TTC549 (cell line): Measurements from ENCODE around the gene TLE1.

Source experiments
- FAIRE-seq: peaks from 2 replicates; lab custom pipeline; 2012; peaks lifted over from hg19 to GRCh38; lab: Jason Lieb, UNC

Gene TLE1

GRCh38 chr9:81573415-81574321, 115.7 kb downstream of the TLE1 start:
- no peak for FAIRE-seq

DNA sequence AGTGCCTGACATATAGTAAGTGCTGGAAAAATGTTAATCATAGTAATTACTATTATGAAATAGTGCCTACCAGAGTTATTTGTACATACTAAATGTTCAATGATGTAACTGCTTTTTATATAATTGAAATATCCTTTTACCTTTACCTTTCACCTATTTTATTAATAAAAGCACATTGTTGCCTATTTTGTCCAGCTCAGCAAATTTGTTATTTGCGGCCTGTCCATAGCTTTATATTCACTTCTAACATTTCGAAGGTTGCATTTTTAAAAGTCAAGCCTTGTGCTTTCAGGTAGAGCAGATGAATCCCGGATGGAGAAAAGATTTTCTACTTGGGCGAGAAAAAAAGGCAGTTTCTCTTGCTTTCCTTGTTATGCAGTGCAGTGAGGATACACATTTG, 119.3 kb downstream of the TLE1 start:
- FAIRE-seq = no peak

DNA sequence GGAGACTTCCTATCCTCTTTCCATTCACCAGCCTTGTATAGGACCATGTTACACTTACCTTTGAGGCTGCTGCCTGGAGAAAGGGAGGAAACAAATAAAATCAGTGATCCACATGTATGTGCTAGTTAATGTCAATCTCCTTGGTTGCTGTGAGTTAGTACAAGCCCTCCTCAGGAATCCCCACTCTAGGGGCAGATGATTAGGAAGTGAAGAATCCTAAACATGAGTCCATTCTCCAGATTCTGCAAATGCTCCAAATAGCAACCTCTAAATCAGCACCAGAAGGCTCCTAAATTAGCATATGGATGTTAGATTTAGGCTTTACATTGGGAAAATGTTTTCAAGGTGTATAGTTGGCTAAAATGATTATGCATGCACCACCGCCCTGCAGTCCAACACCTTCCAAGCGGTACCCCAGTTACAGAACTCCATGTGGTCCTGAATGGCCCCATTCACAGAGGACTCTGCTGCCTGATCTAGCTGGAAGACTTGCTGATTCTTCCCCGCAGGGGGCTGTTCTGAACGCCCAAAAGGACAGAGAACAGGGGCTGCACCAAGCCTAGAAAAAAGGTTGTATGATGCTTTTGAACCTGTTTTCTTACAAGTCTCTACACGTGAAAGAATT, 123.2 kb downstream of the TLE1 start:
- no peak for FAIRE-seq

- FAIRE-seq = no peak
These were observed 123.7 kb downstream of the TLE1 start for GRCh38 chr9:81565609-81566008.

DNA sequence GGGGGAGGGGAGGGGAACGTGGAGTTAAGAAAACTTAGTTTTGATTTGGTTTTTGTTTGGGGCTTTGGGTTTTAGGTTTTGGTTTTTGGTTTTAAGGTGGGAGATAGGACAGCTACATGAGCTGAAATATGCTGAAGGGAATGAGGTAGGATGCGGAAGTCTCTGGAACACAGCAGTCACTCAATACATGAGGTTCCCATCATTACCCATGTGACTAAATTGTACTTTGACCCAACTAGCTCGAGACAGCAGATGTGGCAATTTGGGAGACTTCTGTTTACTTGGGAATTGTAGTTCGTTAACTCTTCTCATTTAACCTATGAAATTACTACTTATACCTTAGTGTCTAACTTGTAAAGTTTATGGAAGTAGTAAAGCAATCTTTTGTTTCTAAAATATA, 124.2 kb downstream of the TLE1 start:
- FAIRE-seq = no peak

DNA sequence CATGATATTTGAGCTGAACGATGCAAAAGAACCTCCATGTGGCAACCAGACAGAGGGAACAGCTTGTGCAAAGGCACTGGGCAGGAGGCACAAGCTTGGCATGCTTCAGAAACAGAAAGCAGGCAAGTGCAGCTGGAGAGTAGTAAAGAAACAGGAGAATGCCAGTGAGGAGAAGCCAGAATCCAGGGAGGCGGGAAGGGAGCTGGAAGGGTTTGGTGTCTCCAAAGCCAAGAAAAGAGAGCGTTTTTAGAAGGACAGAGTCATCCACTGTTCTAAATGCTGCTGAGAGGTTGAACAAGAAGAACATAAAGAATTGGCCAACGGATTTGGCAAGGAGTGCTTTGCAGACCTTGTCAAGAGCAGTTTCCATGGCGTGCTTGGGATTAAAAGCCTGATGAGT, 124.7 kb downstream of the TLE1 start:
- FAIRE-seq = no peak

DNA sequence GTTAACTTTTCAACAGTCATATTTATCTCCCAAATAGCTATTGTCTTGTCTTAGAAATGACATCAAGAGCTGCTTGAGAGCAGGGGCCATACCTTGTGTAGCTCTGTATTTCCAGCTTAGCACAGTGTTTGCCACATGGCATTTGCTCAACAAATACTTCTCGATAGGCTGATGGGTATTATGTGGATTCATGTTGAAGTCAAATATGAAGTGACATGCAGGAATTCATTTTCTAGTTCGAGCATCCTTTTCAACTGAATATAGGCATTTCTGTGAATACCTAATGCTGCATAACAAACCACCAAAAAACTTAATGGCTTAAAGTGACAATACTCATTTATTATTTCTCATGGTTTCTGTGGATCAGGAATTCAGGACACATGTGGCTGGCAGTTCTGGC, 125.6 kb downstream of the TLE1 start:
- no peak for FAIRE-seq

DNA sequence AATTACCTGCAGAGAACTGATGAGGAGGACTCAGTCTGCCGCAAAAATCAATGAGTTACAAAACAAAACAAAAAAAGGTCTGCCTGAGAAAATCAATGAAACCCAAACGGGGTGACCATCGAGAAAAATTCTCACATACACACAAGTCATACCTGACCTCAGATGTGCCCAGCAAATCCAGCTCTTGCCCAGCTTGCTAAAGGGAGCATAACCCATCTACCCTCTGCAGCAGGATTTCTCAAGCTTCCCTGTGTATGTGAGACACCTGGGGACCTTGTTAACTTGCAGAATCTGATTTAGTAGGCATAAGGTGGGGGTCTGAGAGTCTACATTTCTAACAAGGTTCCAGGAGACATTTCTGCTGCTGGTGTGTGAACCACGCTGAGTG, 126.3 kb downstream of the TLE1 start:
- no peak for FAIRE-seq

GRCh38 chr9:81562231-81563019, 126.9 kb downstream of the TLE1 start:
- FAIRE-seq = no peak

DNA sequence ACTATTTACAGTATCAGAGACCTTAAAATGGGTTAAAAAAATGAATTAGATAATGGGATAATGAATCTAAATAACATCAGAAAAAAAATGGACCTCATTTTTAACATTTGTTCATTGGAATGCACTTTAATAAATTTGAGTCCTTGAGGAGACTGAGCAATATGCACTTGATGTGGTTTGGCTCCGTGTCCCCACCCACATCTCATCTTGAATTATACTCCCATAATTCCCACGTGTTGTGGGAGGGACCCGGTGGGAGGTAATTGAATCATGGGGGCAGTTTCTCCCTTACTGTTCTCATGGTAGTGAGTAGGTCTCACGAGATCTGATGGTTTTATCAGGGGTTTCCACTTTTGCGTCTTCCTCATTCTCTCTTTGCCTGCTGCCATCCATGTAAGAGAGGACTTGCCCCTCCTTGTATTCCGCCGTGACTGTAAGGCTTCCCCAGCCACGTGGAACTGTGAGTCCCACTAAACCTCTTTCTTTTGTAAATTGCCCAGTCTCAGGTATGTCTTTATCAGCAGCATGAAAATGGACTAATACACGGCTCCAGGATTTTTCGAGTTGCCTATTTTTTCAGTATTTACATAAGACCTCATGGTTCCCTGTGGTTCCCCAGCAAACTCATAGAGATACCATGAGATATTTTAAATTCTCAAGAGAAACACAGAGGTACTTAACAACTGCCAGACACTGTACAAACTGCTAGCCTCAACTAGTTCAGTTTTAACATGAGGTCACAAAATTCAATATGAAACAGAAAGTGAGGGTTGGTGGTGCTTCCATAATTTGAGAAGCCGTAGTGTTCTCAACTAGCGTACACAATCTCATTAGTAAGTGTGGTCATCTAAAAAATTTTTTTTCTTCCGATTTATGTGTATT, 128.3 kb downstream of the TLE1 start:
- no peak for FAIRE-seq

GRCh38 chr9:81559709-81560108, 129.6 kb downstream of the TLE1 start:
- FAIRE-seq = no peak

DNA sequence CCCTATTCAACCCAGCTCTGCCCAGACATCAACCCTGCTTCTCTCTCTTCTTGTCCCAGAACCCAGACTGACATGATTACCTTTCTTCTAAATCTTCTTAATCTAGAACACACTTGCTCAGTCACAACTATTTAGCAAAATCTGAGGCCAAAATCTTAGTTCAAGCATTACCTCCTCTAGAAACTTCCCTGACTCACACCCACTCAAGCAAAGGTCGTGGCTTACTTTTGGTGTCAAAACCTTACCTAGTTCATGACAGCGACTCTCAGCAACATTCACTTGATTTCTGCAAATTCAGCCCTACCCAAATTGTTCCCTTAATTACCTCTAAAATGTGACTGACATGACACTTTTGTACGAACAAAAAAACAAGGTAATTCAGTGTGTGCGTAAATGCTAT, 130.2 kb downstream of the TLE1 start:
- no peak for FAIRE-seq

DNA sequence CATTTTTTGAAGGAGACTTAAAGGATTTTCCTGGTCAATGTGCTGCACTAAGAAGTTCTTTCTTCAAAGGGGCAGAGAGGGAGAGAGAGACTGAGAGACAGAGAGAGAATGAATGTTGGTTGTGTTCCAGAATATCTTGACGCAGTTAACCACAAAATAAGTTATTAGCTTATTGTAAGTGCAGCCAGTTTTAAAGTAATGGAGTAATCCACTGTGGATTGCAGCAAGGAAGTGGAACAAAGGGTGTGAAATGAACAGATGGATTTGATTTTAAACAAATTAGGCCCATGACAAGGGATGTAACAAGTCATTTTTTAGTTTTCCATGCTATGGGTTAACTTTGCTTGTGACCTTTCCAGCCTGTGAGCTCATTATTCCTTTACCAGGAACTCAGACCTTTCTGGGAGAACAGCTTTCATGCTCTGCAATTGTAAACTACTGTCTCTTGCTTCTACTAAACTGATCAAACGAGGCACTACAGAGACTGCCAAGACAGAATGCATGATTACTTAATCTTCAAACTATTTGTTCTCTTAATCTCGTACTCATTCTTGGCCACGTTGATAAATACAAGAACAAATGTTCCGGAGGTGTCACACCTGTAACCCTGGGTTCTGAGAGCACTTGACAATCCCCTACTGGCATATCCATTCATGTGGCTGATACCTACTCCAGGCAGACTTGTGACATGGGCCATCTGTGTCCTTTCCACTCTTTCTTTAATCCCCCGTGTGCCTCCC, 131.1 kb downstream of the TLE1 start:
- no peak for FAIRE-seq

DNA sequence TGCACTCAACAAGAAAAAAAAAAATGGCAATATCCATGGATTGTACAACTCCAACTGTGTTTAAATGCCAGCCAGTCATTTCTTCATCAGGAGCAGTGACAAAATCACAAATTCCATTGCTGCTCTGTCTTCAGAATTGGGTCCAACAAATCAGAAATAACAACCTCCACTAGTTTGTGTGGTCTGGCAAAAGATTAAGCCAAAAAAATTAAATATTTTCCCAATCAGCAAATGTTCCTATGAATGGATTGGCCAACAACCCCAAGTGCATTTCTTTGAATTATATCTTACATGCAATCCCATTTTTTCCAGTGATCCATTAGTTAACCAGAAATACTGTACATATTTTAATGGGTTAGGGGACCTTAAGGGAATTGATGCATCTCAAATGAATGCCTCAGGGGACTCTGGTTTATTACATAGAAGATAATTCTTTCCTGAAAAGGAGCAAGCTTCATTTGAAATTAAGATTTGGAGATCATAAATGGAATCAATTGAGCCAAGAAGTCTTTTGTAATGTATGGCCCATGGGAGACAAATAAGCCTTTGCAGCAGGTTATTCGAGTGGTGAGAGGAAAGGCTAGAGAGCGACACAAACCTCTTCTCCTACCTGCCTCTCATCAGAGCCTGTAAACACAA, 131.8 kb downstream of the TLE1 start:
- no peak for FAIRE-seq

- no peak for FAIRE-seq
These were observed 132.4 kb downstream of the TLE1 start for GRCh38 chr9:81556923-81557322.

GRCh38 chr9:81552581-81552991, 136.8 kb downstream of the TLE1 start:
- no peak for FAIRE-seq

- FAIRE-seq = no peak
These were observed 139.2 kb downstream of the TLE1 start for GRCh38 chr9:81550207-81550583.

- no peak for FAIRE-seq
These were observed 139.7 kb downstream of the TLE1 start for GRCh38 chr9:81549500-81550206.

GRCh38 chr9:81548911-81549310, 140.4 kb downstream of the TLE1 start:
- no peak for FAIRE-seq

DNA sequence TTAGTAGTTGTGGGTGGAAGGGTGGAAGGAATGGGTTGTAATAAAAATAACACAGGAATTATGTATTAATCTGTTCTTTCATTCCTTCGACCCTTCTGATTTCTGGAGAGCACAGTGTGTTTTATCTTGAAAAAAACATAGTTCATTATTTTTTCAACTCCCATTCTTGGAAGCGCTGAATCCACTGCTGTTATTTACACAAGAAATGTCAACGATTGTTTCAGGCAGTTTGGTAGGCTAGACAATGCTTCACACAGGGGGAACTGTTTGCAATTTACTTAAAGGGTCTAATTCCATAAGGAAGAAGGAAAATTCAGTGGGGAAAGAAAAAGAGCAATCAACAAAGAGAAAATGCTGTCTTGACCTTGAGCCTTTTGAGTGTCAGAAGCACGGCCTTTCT, 142.9 kb downstream of the TLE1 start:
- FAIRE-seq = no peak
